ENCODE data around the gene TMEM179.

TMEM179 gene

GRCh38 chr14:104558231-104559027, 46.1 kb downstream of the TMEM179 start:
- Histone ChIP-seq H3K27me3 (peaks cover 0 to 84% of the 10 kb centered on the region in 2 donors), H3K27ac (no peak overlapping the region), H3K36me3 (no peaks in the 10 kb centered on the region), H3K4me3 (no peak overlapping the region), H3K4me1 (no peaks in the 10 kb centered on the region), H3K9me3 (no peaks in the 10 kb centered on the region)
- peak in 1 of 2 donors; percentile 48 for DNase-seq
- intact Hi-C loops (cut with DNase I; ENCODE audit: low total_unique reads), result no loop called here
- no peak for TF ChIP-seq CTCF (IDR thresholded peaks at IDR 0.05)

GRCh38 chr14:104557766-104558165, 46.8 kb downstream of the TMEM179 start:
- H3K27ac ChIP-seq, result no peak overlapping the region
- no peaks in the 10 kb centered on the region for H3K4me1 ChIP-seq
- intact Hi-C loops (cut with DNase I; ENCODE audit: low total_unique reads), result no loop called here
- no peaks in the 10 kb centered on the region for H3K36me3 ChIP-seq
- DNase-seq, result peak in 1 of 2 donors; percentile 34
- H3K27me3 ChIP-seq, result peaks cover 0 to 82% of the 10 kb centered on the region in 2 donors
- TF ChIP-seq CTCF (IDR thresholded peaks at IDR 0.05), result no peak
- H3K9me3 ChIP-seq, result no peaks in the 10 kb centered on the region
- H3K4me3 ChIP-seq, result no peak overlapping the region

GRCh38 chr14:104557086-104557485, 47.5 kb downstream of the TMEM179 start:
- H3K36me3 ChIP-seq, result no peaks in the 10 kb centered on the region
- TF ChIP-seq CTCF (IDR thresholded peaks at IDR 0.05), result no peak
- H3K4me3 ChIP-seq, result no peak overlapping the region
- no peak overlapping the region for H3K27ac ChIP-seq
- peaks cover 0 to 83% of the 10 kb centered on the region in 2 donors for H3K27me3 ChIP-seq
- intact Hi-C loops (cut with DNase I; ENCODE audit: low total_unique reads), result no loop called here
- no peaks in the 10 kb centered on the region for H3K9me3 ChIP-seq
- H3K4me1 ChIP-seq, result no peaks in the 10 kb centered on the region
- peak in 1 of 2 donors; percentile 40 for DNase-seq

GRCh38 chr14:104556256-104557021, 48.1 kb downstream of the TMEM179 start:
- intact Hi-C loops (cut with DNase I; ENCODE audit: low total_unique reads), result no loop called here
- Histone ChIP-seq H3K4me1 (no peaks in the 10 kb centered on the region), H3K9me3 (no peaks in the 10 kb centered on the region), H3K4me3 (no peak overlapping the region), H3K27me3 (peaks cover 0 to 84% of the 10 kb centered on the region in 2 donors), H3K27ac (no peak overlapping the region), H3K36me3 (no peaks in the 10 kb centered on the region)
- peak in 1 of 2 donors; percentile 55 for DNase-seq
- TF ChIP-seq CTCF (IDR thresholded peaks at IDR 0.05), result no peak

- Histone ChIP-seq H3K36me3 (no peaks in the 10 kb centered on the region), H3K9me3 (no peaks in the 10 kb centered on the region), H3K4me1 (no peaks in the 10 kb centered on the region), H3K27ac (no peak overlapping the region), H3K27me3 (peaks cover 0 to 83% of the 10 kb centered on the region in 2 donors), H3K4me3 (no peak overlapping the region)
- no peak for TF ChIP-seq CTCF (IDR thresholded peaks at IDR 0.05)
- peak in 1 of 2 donors; percentile 55 for DNase-seq
- intact Hi-C loops (cut with DNase I; ENCODE audit: low total_unique reads), result no loop called here
Observed at GRCh38 chr14:104555430-104556255, 48.9 kb downstream of the TMEM179 start.
